OCI-LY1 (cell line): ENCODE results near the gene TSPAN6.

Experiments used
- EZH2 ChIP-seq: fragments of 200-600 bp; sonication (generic), shearing (Covaris generic); IDR thresholded peaks from 2 replicates; pipeline ENCODE4 v1.8.0; 2017; ENCODE audit warnings: borderline replicate concordance, mixed run types, mild to moderate bottlenecking, antibody characterized with exemption, low read length, moderate library complexity, mixed read lengths
- TF ChIP-seq, protein P1 (sequence below): fragments of 200-600 bp; sonication (generic), shearing (Covaris generic); IDR thresholded peaks from 2 replicates; pipeline ENCODE4 v1.5.1; 2017; ENCODE audit warnings: mild to moderate bottlenecking, antibody characterized with exemption, low read length, moderate library complexity, mixed read lengths

DNA sequence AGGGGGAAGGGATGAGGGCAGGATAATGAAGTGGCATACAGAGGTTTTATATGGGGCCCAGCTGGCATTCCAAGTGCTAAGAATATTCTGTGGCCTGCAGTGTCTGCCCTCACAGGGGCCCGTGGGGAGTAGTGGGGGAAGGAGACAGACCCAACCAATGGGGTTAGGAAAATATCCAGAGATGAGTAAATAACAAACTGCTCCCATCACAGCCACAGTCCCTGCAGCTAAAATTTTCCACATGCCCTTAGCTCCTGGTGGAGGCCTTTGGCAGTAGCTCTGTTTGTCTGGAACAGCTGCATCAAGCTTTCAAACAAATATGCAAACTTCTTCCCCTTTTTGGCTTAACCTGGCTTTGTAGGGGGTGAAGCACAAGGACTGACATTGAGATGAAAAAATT lies 10.5 kb upstream of the TSPAN6 start:
- TF ChIP-seq, protein P1, sequence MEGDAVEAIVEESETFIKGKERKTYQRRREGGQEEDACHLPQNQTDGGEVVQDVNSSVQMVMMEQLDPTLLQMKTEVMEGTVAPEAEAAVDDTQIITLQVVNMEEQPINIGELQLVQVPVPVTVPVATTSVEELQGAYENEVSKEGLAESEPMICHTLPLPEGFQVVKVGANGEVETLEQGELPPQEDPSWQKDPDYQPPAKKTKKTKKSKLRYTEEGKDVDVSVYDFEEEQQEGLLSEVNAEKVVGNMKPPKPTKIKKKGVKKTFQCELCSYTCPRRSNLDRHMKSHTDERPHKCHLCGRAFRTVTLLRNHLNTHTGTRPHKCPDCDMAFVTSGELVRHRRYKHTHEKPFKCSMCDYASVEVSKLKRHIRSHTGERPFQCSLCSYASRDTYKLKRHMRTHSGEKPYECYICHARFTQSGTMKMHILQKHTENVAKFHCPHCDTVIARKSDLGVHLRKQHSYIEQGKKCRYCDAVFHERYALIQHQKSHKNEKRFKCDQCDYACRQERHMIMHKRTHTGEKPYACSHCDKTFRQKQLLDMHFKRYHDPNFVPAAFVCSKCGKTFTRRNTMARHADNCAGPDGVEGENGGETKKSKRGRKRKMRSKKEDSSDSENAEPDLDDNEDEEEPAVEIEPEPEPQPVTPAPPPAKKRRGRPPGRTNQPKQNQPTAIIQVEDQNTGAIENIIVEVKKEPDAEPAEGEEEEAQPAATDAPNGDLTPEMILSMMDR, result no peak
- no peak for TF ChIP-seq EZH2
